Forelimb muscle (tissue), 1 donor: ENCODE measurements around the gene OGFOD3. TPM values are rescaled to one million over a fixed set of nuclear protein-coding genes. Genes with fewer than 3 reads are reported as not detected.
"Not testable (repeated sequence)": the region's sequence is repeated elsewhere in the genome, so short reads cannot be mapped to it uniquely, and the experiment has no call there.

Source experiments
- DNase-seq: peaks from one replicate; pipeline ENCODE4 v3.0.0-alpha.2; 2013; ENCODE audit warnings: low read depth
- polyA plus RNA-seq: library from polyadenylated mRNA; unstranded; fragments of 120-200 nt; gene quantifications from one replicate; pipeline ENCODE4 v1.2.1, GENCODE V29; 2013; ENCODE audit not compliant: insufficient read length

OGFOD3 gene
- polyA plus RNA-seq, 1 donor: 17.9 TPM

- DNase-seq: no peak
These were observed 43.6 kb downstream of the OGFOD3 start for GRCh38 chr17:82374626-82375331.

- no peak for DNase-seq
These were observed 44.4 kb downstream of the OGFOD3 start for GRCh38 chr17:82373731-82374625.

- not testable (repeated sequence) for DNase-seq
These were observed 45.3 kb downstream of the OGFOD3 start for GRCh38 chr17:82373072-82373452.

GRCh38 chr17:82372249-82373071, 45.9 kb downstream of the OGFOD3 start:
- DNase-seq: no peak

GRCh38 chr17:82371333-82372248, 46.8 kb downstream of the OGFOD3 start, which contains the start of gene UTS2R:
Gene UTS2R (plus strand): TSS chr17:82371765. CDS start chr17:82374325, 2,560 bp downstream.
- DNase-seq: no peak

DNA sequence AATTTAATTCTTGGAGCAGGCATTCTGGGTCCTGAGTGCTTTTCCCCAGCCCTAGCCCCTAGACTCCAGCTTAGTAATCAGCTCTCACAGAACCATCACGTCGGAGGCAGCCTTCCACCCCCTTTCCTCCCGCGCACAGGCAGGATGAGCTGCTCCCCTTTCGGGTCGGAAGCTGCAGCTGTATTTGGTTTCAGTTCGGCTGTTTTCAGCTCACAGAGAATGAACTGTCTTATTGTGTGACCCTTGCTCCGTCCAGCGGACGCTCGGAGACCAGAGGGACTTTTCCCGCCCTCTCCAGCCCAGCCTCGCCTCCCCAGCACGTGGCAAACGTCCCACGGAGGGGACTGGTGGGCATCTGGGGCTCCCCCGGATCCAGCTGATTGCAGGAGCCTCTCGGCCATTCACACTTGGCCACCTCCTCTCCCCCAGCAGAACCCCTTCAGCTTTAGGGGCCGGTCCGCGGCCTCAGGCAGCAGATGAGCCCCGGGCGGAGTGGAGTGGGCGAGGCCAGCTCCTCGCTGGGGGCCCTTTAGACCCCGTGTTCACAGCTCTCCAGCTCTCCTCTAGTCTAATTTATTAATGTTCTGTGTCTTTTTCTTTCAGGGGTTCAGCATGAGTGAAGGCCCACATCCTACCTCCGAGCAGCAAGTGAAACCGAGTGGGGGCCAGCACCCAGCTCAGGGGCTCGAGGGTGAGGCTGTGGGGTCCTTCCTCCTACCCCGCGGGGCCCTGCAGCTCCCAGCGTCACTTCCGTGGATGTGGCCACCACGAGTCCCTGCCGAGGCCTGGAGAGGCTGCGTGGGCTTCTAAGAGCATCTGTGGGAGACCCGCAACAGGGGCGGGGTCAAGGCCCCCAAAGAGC, 47.7 kb downstream of the OGFOD3 start:
- no peak for DNase-seq

DNA sequence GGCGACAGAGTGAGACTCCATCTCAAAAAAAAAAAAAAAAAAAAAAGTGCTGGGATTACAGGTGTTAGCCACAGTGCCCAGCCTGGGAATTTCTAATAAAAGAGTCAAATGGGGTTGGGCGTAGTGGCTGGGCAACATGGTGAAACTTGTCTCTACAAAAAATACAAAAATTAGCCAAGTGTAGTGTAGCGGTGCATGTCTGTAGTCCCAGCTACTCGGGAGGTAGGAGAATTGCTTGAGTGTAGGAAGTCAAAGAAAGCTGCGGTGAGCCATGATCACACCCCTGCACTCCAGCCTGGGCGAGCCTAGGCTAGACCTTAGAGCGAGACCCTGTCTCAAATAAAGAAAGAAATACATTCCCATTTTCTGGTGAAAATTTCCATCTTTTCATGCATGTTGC, 49.2 kb downstream of the OGFOD3 start:
- DNase-seq: no peak

GRCh38 chr17:82367724-82368524, 50.5 kb downstream of the OGFOD3 start:
- DNase-seq: no peak

DNA sequence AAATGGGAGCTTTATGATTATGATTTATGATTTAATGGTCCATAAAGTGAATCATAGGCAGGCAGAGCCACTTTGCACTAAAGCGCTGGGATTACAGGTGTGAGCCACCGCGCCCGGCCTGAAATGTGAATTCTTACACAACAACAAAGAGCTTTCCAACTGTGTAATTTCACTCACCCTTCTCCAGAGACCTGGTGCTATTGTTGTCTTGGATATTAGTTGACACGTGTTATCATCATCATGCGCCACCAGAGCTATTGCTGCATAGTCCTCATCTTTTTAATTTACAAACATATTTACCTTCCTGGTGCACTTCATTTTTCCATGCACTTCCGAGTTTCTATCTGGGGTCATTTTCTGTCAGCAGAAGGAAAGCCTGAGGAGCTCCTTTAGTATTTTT, 51.6 kb downstream of the OGFOD3 start:
- DNase-seq: no peak

DNA sequence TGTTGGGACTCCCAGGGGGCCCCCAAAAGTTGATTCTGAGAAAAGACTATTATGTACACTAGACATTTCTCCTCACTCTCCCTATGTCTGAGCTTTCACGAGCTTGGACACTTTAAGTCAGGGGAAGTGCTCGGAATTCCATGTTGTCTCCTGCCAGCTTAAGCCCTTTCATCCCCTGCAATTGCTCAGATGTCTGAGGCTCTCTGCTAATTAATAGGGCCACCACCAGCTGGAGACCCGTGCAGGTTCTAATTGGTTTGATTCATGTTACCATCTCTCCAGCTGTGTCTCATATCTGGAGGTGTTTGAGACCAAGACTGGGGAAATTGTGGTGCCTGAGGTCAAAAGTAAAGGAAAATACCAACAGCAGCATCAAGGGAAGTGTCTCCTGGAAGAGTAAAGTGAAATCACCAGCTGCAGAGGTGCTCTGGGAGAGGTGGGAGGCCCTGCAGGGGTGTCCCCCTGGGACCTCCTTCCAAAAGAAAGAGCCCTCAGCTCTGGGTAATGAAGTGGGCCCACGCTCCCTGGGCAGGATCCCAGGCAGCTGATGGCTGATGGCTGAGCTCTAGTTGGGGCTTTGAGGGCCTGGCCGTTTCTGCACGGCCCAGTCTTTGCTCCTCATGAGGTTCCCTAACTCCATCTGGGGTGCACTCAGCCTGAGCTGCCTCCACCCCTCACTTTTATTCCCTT, 52.6 kb downstream of the OGFOD3 start:
- DNase-seq: no peak

DNA sequence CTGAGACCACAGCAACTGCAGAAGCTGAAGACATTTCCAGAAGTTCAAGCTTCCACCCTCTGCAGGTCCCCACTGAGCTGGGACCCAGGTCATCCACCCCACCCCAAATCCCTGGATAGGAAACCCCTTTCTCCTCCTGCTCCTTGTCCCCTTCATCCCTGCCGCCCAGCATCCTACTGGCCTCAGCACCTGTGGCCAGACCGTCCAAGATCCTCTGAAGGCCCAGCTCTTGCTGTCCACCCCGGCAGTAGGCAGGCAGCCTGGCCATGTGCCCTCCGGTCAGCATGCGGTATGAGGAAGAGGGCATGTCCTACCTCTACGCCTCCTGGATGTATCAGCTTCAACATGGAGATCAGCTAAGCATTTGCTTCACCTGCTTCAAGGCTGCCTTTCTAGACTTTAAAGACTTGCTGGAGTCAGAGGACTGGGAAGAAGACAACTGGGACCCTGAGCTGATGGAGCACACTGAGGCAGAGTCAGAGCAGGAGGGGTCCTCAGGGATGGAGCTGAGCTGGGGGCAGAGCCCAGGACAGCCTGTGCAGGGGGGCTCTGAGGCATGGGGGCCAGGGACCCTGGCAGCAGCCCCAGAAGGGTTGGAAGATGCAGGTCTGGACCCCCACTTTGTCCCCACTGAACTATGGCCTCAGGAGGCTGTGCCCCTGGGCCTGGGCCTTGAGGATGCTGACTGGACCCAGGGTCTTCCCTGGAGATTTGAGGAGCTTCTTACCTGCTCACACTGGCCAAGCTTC, 56.3 kb downstream of the OGFOD3 start:
- no peak for DNase-seq

DNA sequence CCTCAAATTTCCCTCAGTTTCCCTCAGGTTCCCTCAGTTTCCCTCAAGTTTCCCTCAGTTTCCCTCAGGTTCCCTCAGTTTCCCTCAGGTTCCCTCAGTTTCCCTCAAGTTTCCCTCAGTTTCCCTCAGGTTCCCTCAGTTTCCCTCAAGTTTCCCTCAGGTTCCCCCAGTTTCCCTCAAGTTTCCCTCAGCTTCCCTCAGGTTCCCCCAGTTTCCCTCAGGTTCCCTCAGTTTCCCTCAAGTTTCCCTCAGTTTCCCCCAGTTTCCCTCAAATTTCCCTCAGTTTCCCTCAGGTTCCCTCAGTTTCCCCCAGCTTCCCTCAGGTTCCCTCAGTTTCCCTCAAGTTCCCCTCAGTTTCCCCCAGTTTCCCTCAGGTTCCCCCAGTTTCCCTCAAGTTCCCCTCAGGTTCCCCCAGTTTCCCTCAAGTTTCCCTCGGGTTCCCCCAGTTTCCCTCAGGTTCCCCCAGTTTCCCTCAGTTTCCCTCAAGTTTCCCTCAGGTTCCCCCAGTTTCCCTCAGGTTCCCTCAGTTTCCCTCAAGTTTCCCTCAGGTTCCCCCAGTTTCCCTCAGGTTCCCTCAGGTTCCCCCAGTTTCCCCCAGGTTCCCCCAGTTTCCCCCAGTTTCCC, 58.8 kb downstream of the OGFOD3 start:
- DNase-seq: not testable (repeated sequence)

DNA sequence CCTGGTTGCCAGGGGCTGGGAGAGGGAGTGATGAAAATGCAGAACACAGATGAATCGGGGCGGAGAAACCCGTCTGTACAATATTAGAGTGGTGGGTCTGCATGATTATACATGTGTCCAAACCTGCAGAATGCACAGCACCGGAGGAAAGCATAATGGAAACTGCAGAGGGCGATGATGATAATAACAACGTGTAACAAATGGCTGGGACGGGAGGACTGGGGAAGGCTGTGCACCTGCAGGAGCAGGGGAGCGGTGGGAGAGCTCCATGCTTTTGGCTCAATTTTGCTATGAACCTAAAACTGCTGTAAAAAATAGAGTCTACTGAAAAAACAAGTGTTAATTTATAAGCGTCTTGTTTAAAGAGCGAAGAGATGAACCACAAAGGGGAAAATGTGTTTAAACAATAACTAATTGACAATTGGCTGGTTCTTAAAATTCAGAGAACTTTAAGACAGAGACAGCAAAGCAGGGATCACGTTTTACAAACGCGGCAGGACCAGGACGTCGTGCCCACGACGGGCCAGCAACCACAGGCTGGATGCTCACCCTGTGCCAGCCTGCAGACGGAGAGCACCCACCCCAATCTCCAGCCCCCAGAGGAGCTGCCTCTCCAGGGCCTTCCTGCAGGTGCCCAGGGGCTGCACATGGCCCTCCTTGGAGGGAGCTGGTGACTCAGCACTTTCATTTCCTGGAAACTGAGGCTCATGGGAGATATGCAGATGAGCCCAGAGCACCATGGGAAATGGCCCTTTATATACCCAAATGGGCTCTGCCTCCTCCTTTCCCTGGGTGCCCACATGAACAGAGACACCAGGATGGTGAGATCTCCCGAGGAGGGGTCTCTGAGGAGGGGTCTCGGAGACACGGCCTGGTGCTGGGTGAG, 59.7 kb downstream of the OGFOD3 start, which contains the start of gene TEX19:
Gene TEX19, plus strand, starts transcription at position 783 of the 886 bp plus-strand sequence. CDS start 2,904 bp downstream, outside the sequence.
- no peak for DNase-seq

GRCh38 chr17:82357394-82357793, 61.0 kb downstream of the OGFOD3 start:
- no peak for DNase-seq

GRCh38 chr17:82356845-82357355, 61.5 kb downstream of the OGFOD3 start:
- no peak for DNase-seq
